ENCODE results near the gene OAF. TPM values are rescaled to one million over a fixed set of nuclear protein-coding genes. Genes with fewer than 3 reads are reported as not detected.
A peak's percentile ranks its signal among the peaks of the same experiment; 100 is the strongest.

Gene OAF
- total and polyA plus RNA-seq, 7 donors: 23.5 to 94.3 (median 44.3) TPM

DNA sequence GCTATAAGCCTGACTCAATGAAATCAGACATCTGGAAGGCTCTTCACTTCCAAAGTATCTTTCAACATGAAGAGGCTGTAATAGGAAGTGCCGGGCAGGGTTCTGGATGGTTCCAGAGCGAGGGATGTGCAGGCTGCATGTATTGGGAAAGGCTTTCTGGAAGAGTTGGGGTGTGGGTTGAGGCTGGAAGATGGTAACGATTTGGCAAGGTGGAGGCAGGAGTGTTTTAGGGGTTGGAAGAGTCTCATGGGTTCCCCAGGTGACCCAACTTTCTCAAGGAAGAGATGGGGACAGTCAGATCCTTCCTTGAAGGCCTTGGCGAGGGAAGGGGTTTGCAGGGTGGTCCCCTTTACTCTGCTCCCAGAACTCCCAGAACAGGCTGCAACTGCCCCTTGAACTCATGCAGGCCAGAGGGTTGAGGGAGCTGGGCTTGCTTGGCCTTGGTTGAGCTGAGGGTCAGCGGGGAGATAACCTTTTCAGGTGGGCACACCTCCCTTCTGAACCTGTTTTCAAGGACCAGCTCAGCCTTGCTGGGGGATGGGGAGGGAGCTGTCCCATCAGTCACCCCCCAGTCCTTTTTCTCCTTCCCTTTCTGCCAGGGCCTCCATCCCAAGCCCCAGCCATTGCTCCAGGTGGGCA lies 19.7 kb downstream of the OAF start:
- intact Hi-C loops (cut with DNase I): loop anchor here (1.0 kb wide), 1 partner anchor 58 kb away; no protein-coding TSS in a partner anchor

DNA sequence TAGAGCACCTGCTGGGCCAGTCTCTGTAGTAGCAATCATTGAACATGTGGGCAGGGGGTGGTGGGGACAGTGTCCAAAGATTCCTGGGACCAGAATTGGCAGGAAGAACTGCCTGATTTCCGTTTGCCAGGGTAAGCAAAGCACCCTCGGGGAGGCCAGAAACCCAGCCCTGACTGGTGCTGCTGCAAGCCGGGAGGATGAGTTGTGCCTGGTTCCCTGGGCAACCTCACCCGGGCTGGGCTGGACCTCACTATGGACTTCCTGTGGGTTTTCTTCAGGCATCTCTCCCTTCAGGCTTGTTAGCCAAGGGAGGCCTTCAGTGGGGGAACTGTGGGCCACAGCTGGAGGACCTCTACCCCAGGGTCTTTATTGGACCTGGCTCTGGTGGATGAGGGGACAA lies 21.1 kb downstream of the OAF start:
- TF ChIP-seq POLR2AphosphoS5 (IDR thresholded peaks at IDR 0.05): no peak
- TF ChIP-seq, protein P1, sequence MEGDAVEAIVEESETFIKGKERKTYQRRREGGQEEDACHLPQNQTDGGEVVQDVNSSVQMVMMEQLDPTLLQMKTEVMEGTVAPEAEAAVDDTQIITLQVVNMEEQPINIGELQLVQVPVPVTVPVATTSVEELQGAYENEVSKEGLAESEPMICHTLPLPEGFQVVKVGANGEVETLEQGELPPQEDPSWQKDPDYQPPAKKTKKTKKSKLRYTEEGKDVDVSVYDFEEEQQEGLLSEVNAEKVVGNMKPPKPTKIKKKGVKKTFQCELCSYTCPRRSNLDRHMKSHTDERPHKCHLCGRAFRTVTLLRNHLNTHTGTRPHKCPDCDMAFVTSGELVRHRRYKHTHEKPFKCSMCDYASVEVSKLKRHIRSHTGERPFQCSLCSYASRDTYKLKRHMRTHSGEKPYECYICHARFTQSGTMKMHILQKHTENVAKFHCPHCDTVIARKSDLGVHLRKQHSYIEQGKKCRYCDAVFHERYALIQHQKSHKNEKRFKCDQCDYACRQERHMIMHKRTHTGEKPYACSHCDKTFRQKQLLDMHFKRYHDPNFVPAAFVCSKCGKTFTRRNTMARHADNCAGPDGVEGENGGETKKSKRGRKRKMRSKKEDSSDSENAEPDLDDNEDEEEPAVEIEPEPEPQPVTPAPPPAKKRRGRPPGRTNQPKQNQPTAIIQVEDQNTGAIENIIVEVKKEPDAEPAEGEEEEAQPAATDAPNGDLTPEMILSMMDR (IDR thresholded peaks at IDR 0.05): no peak
- no peak for TF ChIP-seq EP300 (IDR thresholded peaks at IDR 0.05)
- TF ChIP-seq POLR2A (IDR thresholded peaks at IDR 0.05): no peak
- peaks cover 0 to 16% (median 6%) of the 10 kb centered on the region in 3 donors for H3K27me3 ChIP-seq
- no peaks in the 10 kb centered on the region for H3K4me1 ChIP-seq
- DNase-seq: no peak
- no peaks in the 10 kb centered on the region for H3K9me3 ChIP-seq
- no peak overlapping the region for H3K4me3 ChIP-seq
- intact Hi-C loops (cut with DNase I): no loop called here
- no peaks in the 10 kb centered on the region for H3K36me3 ChIP-seq
- no peak overlapping the region for H3K27ac ChIP-seq
- 33 to 65% methylated on average over 4 of the region's 4 CpGs for WGBS, 2 donors

More for the DNA sequence above, 19.7 kb downstream of the OAF start:
- no peak for DNase-seq
- Histone ChIP-seq H3K27ac (no peak overlapping the region), H3K4me1 (peaks cover 0 to 9% (median 0%) of the 10 kb centered on the region in 4 donors), H3K27me3 (peaks cover 0 to 16% (median 6%) of the 10 kb centered on the region in 3 donors), H3K36me3 (no peaks in the 10 kb centered on the region), H3K4me3 (no peak overlapping the region), H3K9me3 (no peaks in the 10 kb centered on the region)
- WGBS, 2 donors: 88 to 90% methylated on average over 5 of the region's 5 CpGs
- no peak for TF ChIP-seq EP300 (IDR thresholded peaks at IDR 0.05)
- no peak for TF ChIP-seq POLR2A (IDR thresholded peaks at IDR 0.05)
- no peak for TF ChIP-seq POLR2AphosphoS5 (IDR thresholded peaks at IDR 0.05)
- TF ChIP-seq, protein P1 (IDR thresholded peaks at IDR 0.05): no peak

DNA sequence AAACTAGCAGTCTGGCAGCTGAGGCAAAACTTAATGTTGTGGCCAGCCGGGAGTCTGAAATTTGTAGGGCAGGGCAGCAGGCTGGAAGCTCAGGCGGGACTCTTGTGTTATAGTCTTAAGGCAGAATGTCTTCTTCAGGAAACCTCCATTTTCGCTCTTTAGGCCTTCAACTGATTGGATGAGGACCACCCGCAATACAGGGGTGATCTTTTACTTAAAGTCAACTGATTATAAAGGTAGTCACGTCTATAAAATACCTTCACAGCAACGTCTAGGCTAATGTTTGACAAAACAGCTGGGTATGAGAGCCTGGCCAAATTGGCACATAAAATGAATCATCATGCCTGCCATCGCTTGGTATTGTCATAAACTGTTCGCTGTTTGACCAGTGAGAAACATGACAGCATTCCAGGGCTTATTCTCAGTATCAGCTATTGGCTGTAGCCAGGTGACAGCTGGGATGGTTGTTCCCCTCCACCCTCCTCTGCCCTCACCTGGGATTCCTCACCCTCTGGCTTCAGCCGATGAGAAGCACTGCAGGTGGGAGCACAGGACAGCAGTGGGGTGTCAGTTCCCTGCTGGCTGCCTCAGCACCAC lies 22.5 kb downstream of the OAF start:
- Histone ChIP-seq H3K36me3 (no peaks in the 10 kb centered on the region), H3K4me3 (no peak overlapping the region), H3K9me3 (no peaks in the 10 kb centered on the region), H3K27me3 (peaks cover 0 to 16% (median 6%) of the 10 kb centered on the region in 3 donors), H3K27ac (no peak overlapping the region), H3K4me1 (no peaks in the 10 kb centered on the region)
- no peak for DNase-seq
- 40 to 74% methylated on average over 9 of the region's 9 CpGs for WGBS, 2 donors
- TF ChIP-seq EP300 (IDR thresholded peaks at IDR 0.05) (no peak), POLR2A (IDR thresholded peaks at IDR 0.05) (no peak), POLR2AphosphoS5 (IDR thresholded peaks at IDR 0.05) (no peak)
- TF ChIP-seq, protein P1 (IDR thresholded peaks at IDR 0.05): no peak
- intact Hi-C loops (cut with DNase I): no loop called here

DNA sequence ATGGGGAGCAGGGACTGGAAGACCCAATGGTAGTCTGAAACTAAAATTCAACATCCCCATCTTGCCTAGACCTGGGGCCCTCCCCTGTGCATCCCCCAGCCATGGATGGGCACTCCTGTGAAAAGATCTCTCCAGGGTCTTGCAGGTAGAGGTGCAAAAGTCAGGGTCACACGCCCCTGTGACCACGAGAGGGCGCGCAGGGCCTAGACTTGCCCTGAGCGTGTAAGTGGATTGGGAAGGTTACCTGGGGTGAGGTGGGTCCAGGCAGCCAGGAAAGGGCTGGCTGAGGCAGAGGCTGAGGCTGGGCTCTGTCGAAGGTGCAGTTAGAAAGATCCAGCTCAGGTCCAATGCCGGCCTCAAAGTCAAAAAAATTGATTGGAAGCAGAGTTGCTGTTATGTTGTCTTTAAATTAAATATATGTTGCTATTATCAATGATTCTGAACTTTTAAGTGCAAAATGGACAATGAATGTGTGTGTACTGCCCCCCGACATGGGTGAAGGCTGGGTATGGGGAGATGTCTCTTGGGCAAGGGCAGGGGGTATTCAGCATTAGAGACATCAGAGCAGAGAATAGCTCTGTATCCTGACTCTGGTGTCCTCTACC lies 24.3 kb downstream of the OAF start:
- Histone ChIP-seq H3K4me3 (no peak overlapping the region), H3K9me3 (no peaks in the 10 kb centered on the region), H3K27ac (no peak overlapping the region), H3K4me1 (peaks cover 0 to 6% (median 5%) of the 10 kb centered on the region in 4 donors), H3K36me3 (no peaks in the 10 kb centered on the region), H3K27me3 (peaks cover 10 to 29% (median 14%) of the 10 kb centered on the region in 3 donors)
- intact Hi-C loops (cut with DNase I): loop anchor here (2.0 kb wide), 1 partner anchor 68 kb away; no protein-coding TSS in a partner anchor
- TF ChIP-seq EP300 (IDR thresholded peaks at IDR 0.05): no peak
- TF ChIP-seq, protein P1 (IDR thresholded peaks at IDR 0.05): peak in 3 of 4 experiments; percentile 52 to 69 (median 61)
- 12 to 17% methylated on average over 8 of the region's 8 CpGs for WGBS, 2 donors
- DNase-seq: no peak

Measured in sigmoid colon (tissue), 7 donors.